Calu3 (cell line): ENCODE data around the gene NQO2. TPM values are rescaled to one million over a fixed set of nuclear protein-coding genes. Genes with fewer than 3 reads are reported as not detected.
"Not testable (repeated sequence)": the region's sequence is repeated elsewhere in the genome, so short reads cannot be mapped to it uniquely, and the experiment has no call there.

ENCODE experiments used
- BruUV-seq: library from RNA; stranded (reverse); fragments of 400-500 nt; replicated peaks from 2 replicates; lab custom pipeline; 2021; lab: Mats Ljungman, UMichigan
- CTCF ChIA-PET: fragments of 300-600 bp; sonication (Branson Sonifier 250); formaldehyde crosslinking; loops from one replicate; lab custom pipeline; 2022; ENCODE audit warnings: antibody characterized with exemption; lab: Charles Lee
- DNase-seq: peaks from one replicate; pipeline ENCODE4 v3.0.0; 2022
- H3K27ac Mint-ChIP-seq: one replicate; pipeline ENCODE4 v1.8.0; 2022; ENCODE audit warnings: mixed read lengths; ENCODE audit not compliant: unreplicated experiment
- H3K27me3 Mint-ChIP-seq: one replicate; pipeline ENCODE4 v1.8.0; 2022; ENCODE audit warnings: mixed read lengths; ENCODE audit not compliant: unreplicated experiment
- H3K36me3 Mint-ChIP-seq: one replicate; pipeline ENCODE4 v1.8.0; 2022; ENCODE audit warnings: mild to moderate bottlenecking, moderate library complexity, mixed read lengths; ENCODE audit not compliant: insufficient read depth, unreplicated experiment
- H3K4me1 Mint-ChIP-seq: one replicate; pipeline ENCODE4 v1.8.0; 2022; ENCODE audit warnings: mild to moderate bottlenecking, low read depth, mixed read lengths; ENCODE audit not compliant: unreplicated experiment
- H3K4me3 Mint-ChIP-seq: one replicate; pipeline ENCODE4 v1.8.0; 2022; ENCODE audit warnings: mild to moderate bottlenecking, low read depth, moderate library complexity, mixed read lengths; ENCODE audit not compliant: unreplicated experiment
- H3K9me3 Mint-ChIP-seq: one replicate; pipeline ENCODE4 v1.8.0; 2022; ENCODE audit warnings: low read depth, mixed read lengths; ENCODE audit not compliant: unreplicated experiment
- CTCF ChIP-seq: fragments of 200-600 bp; IDR thresholded peaks from one replicate; pipeline ENCODE4 v1.8.0; 2022; ENCODE audit warnings: antibody characterized with exemption; ENCODE audit not compliant: unreplicated experiment
- intact Hi-C: fragments of 100-400 bp; cut with micrococcal nuclease; formaldehyde crosslinking; loops from one replicate; pipeline ENCODE4 v1.10.0; 2022; ENCODE audit not compliant: unreplicated experiment
- total RNA-seq: library from RNA; stranded (reverse); gene quantifications from 2 replicates; pipeline ENCODE4 v1.2.3, GENCODE V29; 2022

The NQO2 gene
- total RNA-seq, 1 experiment from 2014 or later, result 12.0 TPM

GRCh38 chr6:2998998-2999617, 586 bp upstream of the NQO2 start:
- H3K27ac Mint-ChIP-seq, result no peak overlapping the region
- no peaks in the 10 kb centered on the region for H3K4me1 Mint-ChIP-seq
- CTCF ChIA-PET, result interaction anchor here (0.6 to 1.6 kb wide), 5 partner anchors 20 to 259 kb away, joined by 3 to 7 read pairs (median 4); no protein-coding TSS in a partner anchor
- no TSS peak for BruUV-seq
- intact Hi-C loops, result loop anchor here (2.0 kb wide), 1 partner anchor 56 kb away; no protein-coding TSS in a partner anchor
- no peaks in the 10 kb centered on the region for H3K9me3 Mint-ChIP-seq
- no peaks in the 10 kb centered on the region for H3K27me3 Mint-ChIP-seq
- no peak for DNase-seq
- TF ChIP-seq CTCF, result no peak
- H3K4me3 Mint-ChIP-seq, result peak overlapping the region; percentile 86
- peaks cover 13% of the 10 kb centered on the region for H3K36me3 Mint-ChIP-seq

- no peaks in the 10 kb centered on the region for H3K9me3 Mint-ChIP-seq
- no peaks in the 10 kb centered on the region for H3K27me3 Mint-ChIP-seq
- DNase-seq, result no peak
- H3K4me1 Mint-ChIP-seq, result no peaks in the 10 kb centered on the region
- CTCF ChIA-PET, result interaction anchor here (0.8 to 1.6 kb wide), 7 partner anchors 11 to 778 kb away, joined by 3 to 11 read pairs (median 3); no protein-coding TSS in a partner anchor
- intact Hi-C loops, result no loop called here
- no peak for TF ChIP-seq CTCF
- H3K36me3 Mint-ChIP-seq, result peaks cover 13% of the 10 kb centered on the region
- H3K27ac Mint-ChIP-seq, result no peak overlapping the region
- BruUV-seq, result TSS peak; percentile 43
- no peak overlapping the region for H3K4me3 Mint-ChIP-seq
Measured at GRCh38 chr6:3001146-3001772, 1.6 kb downstream of the NQO2 start.

- Mint-ChIP-seq H3K4me1 (no peaks in the 10 kb centered on the region), H3K4me3 (no peak overlapping the region), H3K27ac (no peak overlapping the region), H3K36me3 (peaks cover 13% of the 10 kb centered on the region), H3K9me3 (no peaks in the 10 kb centered on the region), H3K27me3 (no peaks in the 10 kb centered on the region)
- peak; percentile 18 for DNase-seq
- peak; percentile 27 for TF ChIP-seq CTCF
- intact Hi-C loops, result no loop called here
- CTCF ChIA-PET, result interaction anchor here (0.6 to 1.6 kb wide), 8 partner anchors 8 to 66 kb away, joined by 3 to 11 read pairs (median 4); no protein-coding TSS in a partner anchor
- BruUV-seq, result no TSS peak
Measured at GRCh38 chr6:3001773-3002293, 2.1 kb downstream of the NQO2 start.

- DNase-seq, intact Hi-C loops, H3K9me3 Mint-ChIP-seq, H3K4me3 Mint-ChIP-seq, H3K27ac Mint-ChIP-seq, H3K4me1 Mint-ChIP-seq, CTCF ChIA-PET, H3K27me3 Mint-ChIP-seq, BruUV-seq: not testable (repeated sequence)
- peaks cover 13% of the 10 kb centered on the region for H3K36me3 Mint-ChIP-seq
Measured at GRCh38 chr6:3003226-3003625, 3.5 kb downstream of the NQO2 start.
